K562 (cell line): ENCODE data around the gene LSM4. TPM values are rescaled to one million over a fixed set of nuclear protein-coding genes. Genes with fewer than 3 reads are reported as not detected.

Source experiments
- BMI1 ChIP-seq: fragments of 150-350 bp; IDR thresholded peaks from 2 replicates; pipeline ENCODE4 v1.6.1; 2014; ENCODE audit warnings: low read length
- CBX3 ChIP-seq, 2 experiments: IDR thresholded peaks; 1 replicate in 1 of 2; 2 replicates in 1 of 2; pipeline ENCODE4 v1.6.1; 2012; ENCODE audit warnings: inconsistent platforms in 2 of 2, low read length in 2 of 2, borderline replicate concordance in 1 of 2, control low read depth in 1 of 2
- GTF2F1 ChIP-seq: IDR thresholded peaks from 2 replicates; pipeline ENCODE4 v1.6.1; 2011; ENCODE audit warnings: low read depth, low read length, improper control_type of control experiment
- HLTF ChIP-seq: fragments of 450-650 bp; IDR thresholded peaks from 2 replicates; pipeline ENCODE4 v1.6.1; 2016
- MAFK ChIP-seq: IDR thresholded peaks from 2 replicates; pipeline ENCODE4 v1.6.1; 2011; ENCODE audit warnings: low read length, improper control_type of control experiment
- THRAP3 ChIP-seq: fragments of 450-650 bp; IDR thresholded peaks from 2 replicates; pipeline ENCODE4 v1.6.1; 2016; ENCODE audit warnings: mild to moderate bottlenecking, inconsistent platforms, borderline replicate concordance
- ZNF274 ChIP-seq: IDR thresholded peaks from 2 replicates; pipeline ENCODE4 v1.6.1; 2011; ENCODE audit warnings: low read depth, mild to moderate bottlenecking, low read length, moderate library complexity, borderline replicate concordance
- ZNF586 ChIP-seq: fragments of 450-650 bp; formaldehyde crosslinking; conservative IDR thresholded peaks from 2 replicates; pipeline ENCODE4 v1.4.0; 2020; ENCODE audit warnings: mild to moderate bottlenecking, moderate library complexity
- polyA plus RNA-seq, 8 experiments: library from polyadenylated mRNA; depleted of rRNA in 4 of 8; stranded (reverse) in 5 of 8; unstranded in 3 of 8; fragments of >200 nt; fragmentation: Nextera tagmentation in 2 of 8; fragmentation: Illumina TruSeq in 1 of 8; extraction: Ambion mirVana in 2 of 8; extraction: Trizol in 1 of 8; gene quantifications; 2 replicates each; pipeline versions ENCODE4 v1.2.1 to v1.2.3, GENCODE V29; 2011 to 2014; ENCODE audit warnings: inconsistent platforms in 1 of 8, missing spikeins in 1 of 8
- total RNA-seq, 7 experiments: library from RNA; depleted of rRNA in 6 of 7; stranded (reverse); fragments of >200 nt in 6 of 7; fragmentation: Illumina TruSeq in 2 of 7; extraction: Trizol in 2 of 7; gene quantifications; 2 replicates each; pipeline versions ENCODE4 v1.2.1 to v1.2.3, GENCODE V29; 2011 to 2021; ENCODE audit warnings: low replicate concordance in 1 of 7
- TF ChIP-seq, protein P1 (sequence below): fragments of 250-450 bp; sonication (Bioruptor Pico); IDR thresholded peaks from 2 replicates; pipeline ENCODE4 v1.9.0; 2021; ENCODE audit warnings: mild to moderate bottlenecking
- TF ChIP-seq, protein P2 (sequence below): sonication (generic); formaldehyde crosslinking; IDR thresholded peaks from 2 replicates; pipeline ENCODE4 v1.8.0; 2023; ENCODE audit warnings: missing genetic modification reagents, mild to moderate bottlenecking, borderline replicate concordance
- TF ChIP-seq, protein P3 (sequence below), 2 experiments: IDR thresholded peaks in 1 of 2; conservative IDR thresholded peaks in 1 of 2; 2 replicates each; pipeline ENCODE4 v1.6.1; 2016; ENCODE audit warnings: low read depth in 2 of 2, mild to moderate bottlenecking in 1 of 2, missing compliant biosample characterization in 1 of 2, missing genetic modification characterization in 1 of 2, moderate library complexity in 1 of 2
- TF ChIP-seq, protein P4 (sequence below): fragments of 150-350 bp; IDR thresholded peaks from 2 replicates; pipeline ENCODE4 v1.6.1; 2014; ENCODE audit warnings: low read depth, mild to moderate bottlenecking, low read length, borderline replicate concordance
- TF ChIP-seq, protein P5 (sequence below): fragments of 450-650 bp; IDR thresholded peaks from 2 replicates; pipeline ENCODE4 v1.6.1; 2016; ENCODE audit warnings: antibody characterized with exemption

LSM4 gene
- total and polyA plus RNA-seq, 9 of the 15 experiments (the other 6 are each of a cell fraction or from before 2014, with no cell fraction given): 11.9 to 763 (median 202) TPM

DNA sequence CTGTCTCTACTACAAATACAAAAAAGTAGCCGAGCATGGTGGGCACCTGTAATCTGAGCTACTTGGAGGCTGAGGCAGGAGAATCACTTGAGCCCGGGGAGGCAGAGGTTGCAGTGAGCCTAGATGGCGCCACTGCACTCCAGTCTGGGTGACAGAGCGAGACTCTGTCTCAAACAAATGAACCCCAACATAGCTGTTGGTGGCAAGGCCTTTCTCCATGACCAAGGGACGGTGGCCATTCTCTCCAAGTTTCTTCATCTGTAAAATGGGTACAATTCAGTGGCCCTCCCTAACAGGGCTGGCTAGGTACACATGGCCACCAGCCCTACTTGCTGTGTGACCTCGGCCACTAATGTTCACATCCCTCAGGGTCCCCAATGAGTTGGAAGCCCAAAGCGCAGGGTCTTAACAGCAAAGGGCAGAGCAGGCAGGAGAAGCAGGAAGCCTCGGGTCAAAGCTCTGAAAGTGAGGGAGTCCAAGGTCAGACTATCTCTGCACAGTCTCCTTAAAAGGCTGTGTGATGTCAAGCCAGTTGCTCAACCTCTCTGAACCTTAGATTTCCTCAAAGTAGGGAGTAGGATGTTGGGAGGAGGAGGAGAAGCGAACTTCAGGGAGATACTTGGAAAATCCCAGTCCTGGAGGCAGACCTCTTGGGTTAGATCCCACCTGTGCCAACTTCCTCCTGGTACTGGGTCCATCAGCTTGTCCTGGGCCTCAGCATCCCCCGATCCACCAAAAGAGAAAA lies 44.2 kb downstream of the LSM4 start (continued):
- TF ChIP-seq, protein P1, sequence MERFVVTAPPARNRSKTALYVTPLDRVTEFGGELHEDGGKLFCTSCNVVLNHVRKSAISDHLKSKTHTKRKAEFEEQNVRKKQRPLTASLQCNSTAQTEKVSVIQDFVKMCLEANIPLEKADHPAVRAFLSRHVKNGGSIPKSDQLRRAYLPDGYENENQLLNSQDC (CRISPR knock-in tag): no peak
- TF ChIP-seq GTF2F1 (no peak), CBX3 (IDR thresholded peaks at IDR 0.05; ENCODE audit: borderline replicate concordance in 1 of 2, low read length in 2 of 2) (no peak), HLTF (no peak), ZNF586 (CRISPR knock-in tag) (no peak), BMI1 (no peak), ZNF274 (no peak), MAFK (no peak), THRAP3 (no peak)
- TF ChIP-seq, protein P2, sequence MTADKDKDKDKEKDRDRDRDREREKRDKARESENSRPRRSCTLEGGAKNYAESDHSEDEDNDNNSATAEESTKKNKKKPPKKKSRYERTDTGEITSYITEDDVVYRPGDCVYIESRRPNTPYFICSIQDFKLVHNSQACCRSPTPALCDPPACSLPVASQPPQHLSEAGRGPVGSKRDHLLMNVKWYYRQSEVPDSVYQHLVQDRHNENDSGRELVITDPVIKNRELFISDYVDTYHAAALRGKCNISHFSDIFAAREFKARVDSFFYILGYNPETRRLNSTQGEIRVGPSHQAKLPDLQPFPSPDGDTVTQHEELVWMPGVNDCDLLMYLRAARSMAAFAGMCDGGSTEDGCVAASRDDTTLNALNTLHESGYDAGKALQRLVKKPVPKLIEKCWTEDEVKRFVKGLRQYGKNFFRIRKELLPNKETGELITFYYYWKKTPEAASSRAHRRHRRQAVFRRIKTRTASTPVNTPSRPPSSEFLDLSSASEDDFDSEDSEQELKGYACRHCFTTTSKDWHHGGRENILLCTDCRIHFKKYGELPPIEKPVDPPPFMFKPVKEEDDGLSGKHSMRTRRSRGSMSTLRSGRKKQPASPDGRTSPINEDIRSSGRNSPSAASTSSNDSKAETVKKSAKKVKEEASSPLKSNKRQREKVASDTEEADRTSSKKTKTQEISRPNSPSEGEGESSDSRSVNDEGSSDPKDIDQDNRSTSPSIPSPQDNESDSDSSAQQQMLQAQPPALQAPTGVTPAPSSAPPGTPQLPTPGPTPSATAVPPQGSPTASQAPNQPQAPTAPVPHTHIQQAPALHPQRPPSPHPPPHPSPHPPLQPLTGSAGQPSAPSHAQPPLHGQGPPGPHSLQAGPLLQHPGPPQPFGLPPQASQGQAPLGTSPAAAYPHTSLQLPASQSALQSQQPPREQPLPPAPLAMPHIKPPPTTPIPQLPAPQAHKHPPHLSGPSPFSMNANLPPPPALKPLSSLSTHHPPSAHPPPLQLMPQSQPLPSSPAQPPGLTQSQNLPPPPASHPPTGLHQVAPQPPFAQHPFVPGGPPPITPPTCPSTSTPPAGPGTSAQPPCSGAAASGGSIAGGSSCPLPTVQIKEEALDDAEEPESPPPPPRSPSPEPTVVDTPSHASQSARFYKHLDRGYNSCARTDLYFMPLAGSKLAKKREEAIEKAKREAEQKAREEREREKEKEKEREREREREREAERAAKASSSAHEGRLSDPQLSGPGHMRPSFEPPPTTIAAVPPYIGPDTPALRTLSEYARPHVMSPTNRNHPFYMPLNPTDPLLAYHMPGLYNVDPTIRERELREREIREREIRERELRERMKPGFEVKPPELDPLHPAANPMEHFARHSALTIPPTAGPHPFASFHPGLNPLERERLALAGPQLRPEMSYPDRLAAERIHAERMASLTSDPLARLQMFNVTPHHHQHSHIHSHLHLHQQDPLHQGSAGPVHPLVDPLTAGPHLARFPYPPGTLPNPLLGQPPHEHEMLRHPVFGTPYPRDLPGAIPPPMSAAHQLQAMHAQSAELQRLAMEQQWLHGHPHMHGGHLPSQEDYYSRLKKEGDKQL: 0 out of 2 replicates have a peak, but pooled peaks have one; percentile 65
- TF ChIP-seq, protein P3, sequence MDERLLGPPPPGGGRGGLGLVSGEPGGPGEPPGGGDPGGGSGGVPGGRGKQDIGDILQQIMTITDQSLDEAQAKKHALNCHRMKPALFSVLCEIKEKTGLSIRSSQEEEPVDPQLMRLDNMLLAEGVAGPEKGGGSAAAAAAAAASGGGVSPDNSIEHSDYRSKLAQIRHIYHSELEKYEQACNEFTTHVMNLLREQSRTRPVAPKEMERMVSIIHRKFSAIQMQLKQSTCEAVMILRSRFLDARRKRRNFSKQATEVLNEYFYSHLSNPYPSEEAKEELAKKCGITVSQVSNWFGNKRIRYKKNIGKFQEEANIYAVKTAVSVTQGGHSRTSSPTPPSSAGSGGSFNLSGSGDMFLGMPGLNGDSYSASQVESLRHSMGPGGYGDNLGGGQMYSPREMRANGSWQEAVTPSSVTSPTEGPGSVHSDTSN (CRISPR knock-in tag; IDR thresholded peaks at IDR 0.05; ENCODE audit: low read depth): no peak
- TF ChIP-seq, protein P3 (tag; conservative IDR thresholded peaks at IDR 0.05; ENCODE audit: low read depth): no peak
- TF ChIP-seq, protein P4, sequence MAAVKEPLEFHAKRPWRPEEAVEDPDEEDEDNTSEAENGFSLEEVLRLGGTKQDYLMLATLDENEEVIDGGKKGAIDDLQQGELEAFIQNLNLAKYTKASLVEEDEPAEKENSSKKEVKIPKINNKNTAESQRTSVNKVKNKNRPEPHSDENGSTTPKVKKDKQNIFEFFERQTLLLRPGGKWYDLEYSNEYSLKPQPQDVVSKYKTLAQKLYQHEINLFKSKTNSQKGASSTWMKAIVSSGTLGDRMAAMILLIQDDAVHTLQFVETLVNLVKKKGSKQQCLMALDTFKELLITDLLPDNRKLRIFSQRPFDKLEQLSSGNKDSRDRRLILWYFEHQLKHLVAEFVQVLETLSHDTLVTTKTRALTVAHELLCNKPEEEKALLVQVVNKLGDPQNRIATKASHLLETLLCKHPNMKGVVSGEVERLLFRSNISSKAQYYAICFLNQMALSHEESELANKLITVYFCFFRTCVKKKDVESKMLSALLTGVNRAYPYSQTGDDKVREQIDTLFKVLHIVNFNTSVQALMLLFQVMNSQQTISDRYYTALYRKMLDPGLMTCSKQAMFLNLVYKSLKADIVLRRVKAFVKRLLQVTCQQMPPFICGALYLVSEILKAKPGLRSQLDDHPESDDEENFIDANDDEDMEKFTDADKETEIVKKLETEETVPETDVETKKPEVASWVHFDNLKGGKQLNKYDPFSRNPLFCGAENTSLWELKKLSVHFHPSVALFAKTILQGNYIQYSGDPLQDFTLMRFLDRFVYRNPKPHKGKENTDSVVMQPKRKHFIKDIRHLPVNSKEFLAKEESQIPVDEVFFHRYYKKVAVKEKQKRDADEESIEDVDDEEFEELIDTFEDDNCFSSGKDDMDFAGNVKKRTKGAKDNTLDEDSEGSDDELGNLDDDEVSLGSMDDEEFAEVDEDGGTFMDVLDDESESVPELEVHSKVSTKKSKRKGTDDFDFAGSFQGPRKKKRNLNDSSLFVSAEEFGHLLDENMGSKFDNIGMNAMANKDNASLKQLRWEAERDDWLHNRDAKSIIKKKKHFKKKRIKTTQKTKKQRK: no peak
- TF ChIP-seq, protein P5, sequence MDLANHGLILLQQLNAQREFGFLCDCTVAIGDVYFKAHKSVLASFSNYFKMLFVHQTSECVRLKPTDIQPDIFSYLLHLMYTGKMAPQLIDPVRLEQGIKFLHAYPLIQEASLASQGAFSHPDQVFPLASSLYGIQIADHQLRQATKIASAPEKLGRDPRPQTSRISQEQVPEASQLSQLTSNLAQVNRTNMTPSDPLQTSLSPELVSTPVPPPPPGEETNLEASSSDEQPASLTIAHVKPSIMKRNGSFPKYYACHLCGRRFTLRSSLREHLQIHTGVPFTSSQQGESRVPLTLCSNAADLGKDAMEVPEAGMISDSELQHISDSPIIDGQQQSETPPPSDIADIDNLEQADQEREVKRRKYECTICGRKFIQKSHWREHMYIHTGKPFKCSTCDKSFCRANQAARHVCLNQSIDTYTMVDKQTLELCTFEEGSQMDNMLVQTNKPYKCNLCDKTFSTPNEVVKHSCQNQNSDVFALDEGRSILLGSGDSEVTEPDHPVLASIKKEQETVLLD: no peak
